DMS79 treated with DMSO at 0.1 percent for 48 hours (cell line): Measurements from ENCODE around the gene MOB2.

ENCODE experiments used
- DNase-seq: peaks from one replicate; lab custom pipeline; 2025; lab: John Stamatoyannopoulos, UW

MOB2 gene

GRCh38 chr11:1503708-1504104 is 17.1 kb upstream of the MOB2 start:
- no peak for DNase-seq

- DNase-seq, result no peak
Observed at GRCh38 chr11:1502954-1503707, 16.6 kb upstream of the MOB2 start.

- no peak for DNase-seq
Observed at GRCh38 chr11:1502168-1502953, 15.8 kb upstream of the MOB2 start.

- DNase-seq, result no peak
Observed at GRCh38 chr11:1501421-1502167, 15.0 kb upstream of the MOB2 start.

- no peak for DNase-seq
Observed at GRCh38 chr11:1500466-1501420, 14.2 kb upstream of the MOB2 start.

GRCh38 chr11:1499899-1500298 is 13.3 kb upstream of the MOB2 start:
- DNase-seq, result no peak

- DNase-seq, result no peak
Observed at GRCh38 chr11:1499261-1499890, 12.8 kb upstream of the MOB2 start.

- DNase-seq, result no peak
Observed at GRCh38 chr11:1498262-1498661, 11.7 kb upstream of the MOB2 start.

- no peak for DNase-seq
Observed at GRCh38 chr11:1497600-1497999, 11.0 kb upstream of the MOB2 start.

GRCh38 chr11:1496761-1497095 is 10.1 kb upstream of the MOB2 start:
- no peak for DNase-seq

GRCh38 chr11:1496091-1496760 is 9.6 kb upstream of the MOB2 start:
- no peak for DNase-seq

GRCh38 chr11:1494650-1495049 is 8.1 kb upstream of the MOB2 start:
- DNase-seq, result no peak

GRCh38 chr11:1493650-1494244 is 7.2 kb upstream of the MOB2 start:
- no peak for DNase-seq

- no peak for DNase-seq
Observed at GRCh38 chr11:1491379-1491778, 4.8 kb upstream of the MOB2 start.

- DNase-seq, result no peak
Observed at GRCh38 chr11:1490651-1491050, 4.1 kb upstream of the MOB2 start.

GRCh38 chr11:1488575-1489180 is 2.1 kb upstream of the MOB2 start:
- DNase-seq, result no peak

GRCh38 chr11:1487851-1488574 is 1.4 kb upstream of the MOB2 start:
- DNase-seq, result no peak

GRCh38 chr11:1487091-1487850 is 692 bp upstream of the MOB2 start:
- DNase-seq, result no peak
